Choroid plexus epithelial cell (primary cell): ENCODE measurements around the gene TRIM67.

Experiments used
- DNase-seq: peaks from one replicate; pipeline ENCODE4 v3.0.0-alpha.2; 2010; ENCODE audit warnings: low read depth
- H3K4me3 ChIP-seq: 2 replicates; pipeline ENCODE4 v1.5.1; 2011; ENCODE audit warnings: low read depth, mild to moderate bottlenecking, control low read depth, low read length, moderate library complexity
- TF ChIP-seq, protein P1 (sequence below): conservative IDR thresholded peaks from 2 replicates; pipeline ENCODE4 v1.5.1; 2011; ENCODE audit warnings: low read depth, mild to moderate bottlenecking, control low read depth, inconsistent platforms, low read length, moderate library complexity

TRIM67 gene

GRCh38 chr1:231161667-231162296 is at the start of gene TRIM67:
Gene TRIM67, plus strand, starts transcription at chr1:231162058. Its CDS starts 912 bp downstream, at chr1:231162970.
- DNase-seq = peak; percentile 36
- peak within 1 kb of the TSS; percentile 42 for H3K4me3 ChIP-seq
- TF ChIP-seq, protein P1, sequence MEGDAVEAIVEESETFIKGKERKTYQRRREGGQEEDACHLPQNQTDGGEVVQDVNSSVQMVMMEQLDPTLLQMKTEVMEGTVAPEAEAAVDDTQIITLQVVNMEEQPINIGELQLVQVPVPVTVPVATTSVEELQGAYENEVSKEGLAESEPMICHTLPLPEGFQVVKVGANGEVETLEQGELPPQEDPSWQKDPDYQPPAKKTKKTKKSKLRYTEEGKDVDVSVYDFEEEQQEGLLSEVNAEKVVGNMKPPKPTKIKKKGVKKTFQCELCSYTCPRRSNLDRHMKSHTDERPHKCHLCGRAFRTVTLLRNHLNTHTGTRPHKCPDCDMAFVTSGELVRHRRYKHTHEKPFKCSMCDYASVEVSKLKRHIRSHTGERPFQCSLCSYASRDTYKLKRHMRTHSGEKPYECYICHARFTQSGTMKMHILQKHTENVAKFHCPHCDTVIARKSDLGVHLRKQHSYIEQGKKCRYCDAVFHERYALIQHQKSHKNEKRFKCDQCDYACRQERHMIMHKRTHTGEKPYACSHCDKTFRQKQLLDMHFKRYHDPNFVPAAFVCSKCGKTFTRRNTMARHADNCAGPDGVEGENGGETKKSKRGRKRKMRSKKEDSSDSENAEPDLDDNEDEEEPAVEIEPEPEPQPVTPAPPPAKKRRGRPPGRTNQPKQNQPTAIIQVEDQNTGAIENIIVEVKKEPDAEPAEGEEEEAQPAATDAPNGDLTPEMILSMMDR = no peak

GRCh38 chr1:231116738-231117137 is 45.1 kb upstream of the TRIM67 start:
- no peak for DNase-seq
- TF ChIP-seq, protein P1 = no peak
- H3K4me3 ChIP-seq = no peak overlapping the region

DNA sequence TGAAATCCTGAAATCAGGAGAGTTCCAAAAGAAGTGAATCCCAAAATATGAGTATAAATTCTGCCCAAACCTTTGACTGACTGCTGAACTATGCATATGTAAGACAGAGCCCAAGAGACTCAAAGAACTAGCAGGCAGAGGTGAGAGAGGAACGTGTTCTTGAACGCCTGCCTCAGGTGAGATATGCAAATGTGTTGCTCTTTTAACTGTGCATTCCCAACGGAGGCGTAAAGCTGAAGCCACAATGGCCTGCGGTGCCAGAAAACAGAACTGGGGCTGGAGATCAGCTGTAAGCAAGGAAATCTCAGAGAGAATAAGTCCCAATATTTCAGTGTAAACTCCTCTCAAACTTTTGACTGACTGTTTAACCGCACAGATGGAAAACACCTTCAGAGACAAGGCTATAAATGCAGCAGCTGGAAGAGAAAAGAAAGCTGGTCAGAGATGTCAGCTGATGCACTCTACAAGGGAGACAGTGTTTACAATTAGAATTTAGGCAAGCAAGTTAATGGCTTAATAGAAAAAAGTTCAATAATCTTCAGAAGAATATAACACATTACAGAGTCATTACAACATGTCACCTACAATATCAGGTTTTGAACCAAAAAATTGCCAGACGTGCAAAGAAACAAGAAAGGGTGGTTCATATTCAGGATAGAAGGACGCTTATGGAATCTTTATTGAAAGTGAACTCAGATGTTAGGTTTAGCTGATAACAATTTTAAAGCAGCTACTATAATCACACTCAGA is 43.0 kb upstream of the TRIM67 start:
- TF ChIP-seq, protein P1 = no peak
- DNase-seq = no peak
- no peak overlapping the region for H3K4me3 ChIP-seq

DNA sequence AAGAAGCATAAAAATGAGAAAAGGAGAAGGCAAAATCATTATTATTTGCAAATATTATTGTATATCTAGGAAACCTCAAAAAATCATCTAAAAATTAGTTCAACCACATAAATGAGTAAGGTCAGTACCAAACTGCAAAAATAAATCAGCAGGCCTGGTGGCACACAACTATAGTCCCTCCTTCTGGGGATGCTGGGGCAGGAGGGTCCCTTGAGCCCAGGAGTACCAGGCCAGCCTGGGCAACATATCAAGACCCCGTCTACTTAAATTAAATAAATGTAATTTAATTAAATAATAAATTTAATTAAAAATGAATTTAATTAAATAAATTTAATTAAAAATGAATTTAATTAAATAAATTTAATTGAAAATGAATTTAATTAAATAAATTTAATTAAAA is 40.3 kb upstream of the TRIM67 start:
- no peak overlapping the region for H3K4me3 ChIP-seq
- TF ChIP-seq, protein P1 = no peak
- no peak for DNase-seq

DNA sequence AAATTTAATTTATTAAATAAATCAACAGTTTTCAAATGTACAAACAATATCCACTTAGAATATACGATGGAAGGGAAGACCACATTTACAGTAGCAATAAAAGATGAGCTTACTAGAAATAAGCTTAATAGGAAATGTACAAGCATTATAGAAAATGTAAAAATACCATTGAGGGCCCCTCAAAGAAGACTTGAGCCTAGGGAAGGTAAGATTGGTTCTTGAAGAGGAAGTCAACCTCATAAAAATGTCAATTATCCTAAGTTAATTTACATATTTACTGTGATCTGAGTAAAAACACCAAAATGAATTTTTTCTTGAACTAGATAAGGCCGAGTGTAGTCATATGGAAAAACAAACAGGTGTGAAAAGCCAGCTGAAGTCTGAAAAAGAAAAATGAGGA is 39.7 kb upstream of the TRIM67 start:
- DNase-seq = no peak
- no peak overlapping the region for H3K4me3 ChIP-seq
- TF ChIP-seq, protein P1 = no peak

GRCh38 chr1:231124746-231125145 is 37.1 kb upstream of the TRIM67 start:
- no peak overlapping the region for H3K4me3 ChIP-seq
- DNase-seq = no peak

More at GRCh38 chr1:231124746-231125145, 37.1 kb upstream of the TRIM67 start:
- TF ChIP-seq, protein P1 = no peak
